CD14-positive monocyte (primary cell): ENCODE data around the gene BLCAP. TPM values are rescaled to one million over a fixed set of nuclear protein-coding genes. Genes with fewer than 3 reads are reported as not detected.

Source experiments
- DNase-seq, 3 donors: peaks; one replicate each; pipeline ENCODE4 v3.0.0-alpha.2; 2011 to 2022
- H2AFZ ChIP-seq: 2 replicates; pipeline ENCODE4 v1.6.0; 2012; ENCODE audit warnings: mild to moderate bottlenecking, low read depth, low read length, inconsistent platforms; ENCODE audit not compliant: insufficient read depth, poor library complexity, severe bottlenecking
- H3K27ac ChIP-seq, 2 donors: 1 replicate in 1 of 2; 2 replicates in 1 of 2; pipeline ENCODE4 v1.5.1; 2012 to 2013; ENCODE audit warnings: low read length in 2 of 2, control low read depth in 1 of 2, inconsistent platforms in 1 of 2, low read depth in 1 of 2, mild to moderate bottlenecking in 1 of 2
- H3K27me3 ChIP-seq, 2 donors: one replicate each; pipeline versions ENCODE4 v1.6.0 to v1.6.1; 2011 to 2013; ENCODE audit warnings: low read length in 2 of 2; ENCODE audit not compliant: control insufficient read depth in 2 of 2, insufficient read depth in 2 of 2
- H3K36me3 ChIP-seq, 2 donors: replicated peaks in 1 of 2; 1 replicate in 1 of 2; 2 replicates in 1 of 2; pipeline versions ENCODE4 v1.5.1 to v1.6.1; 2012 to 2013; ENCODE audit warnings: low read length in 2 of 2, control low read depth in 1 of 2, inconsistent platforms in 1 of 2, mild to moderate bottlenecking in 1 of 2; ENCODE audit not compliant: insufficient read depth in 2 of 2, control insufficient read depth in 1 of 2
- H3K4me1 ChIP-seq, 2 donors: 1 replicate in 1 of 2; 2 replicates in 1 of 2; pipeline versions ENCODE4 v1.5.1 to v1.6.1; 2012 to 2013; ENCODE audit warnings: low read length in 2 of 2, control low read depth in 1 of 2, inconsistent platforms in 1 of 2, mild to moderate bottlenecking in 1 of 2, moderate library complexity in 1 of 2; ENCODE audit not compliant: insufficient read depth in 2 of 2, control insufficient read depth in 1 of 2
- H3K4me2 ChIP-seq: replicated peaks from 2 replicates; pipeline ENCODE3; 2012; ENCODE audit warnings: low read length, moderate library complexity, mild to moderate bottlenecking; ENCODE audit not compliant: poor library complexity, severe bottlenecking; ENCODE audit errors: extremely low read depth
- H3K4me3 ChIP-seq, 3 experiments: fragments of 200-600 bp in 1 of 3; sonication (generic) in 1 of 3; replicated peaks in 1 of 3; 1 replicate in 2 of 3; 2 replicates in 1 of 3; pipeline ENCODE4 v1.5.1; 2011 to 2013; ENCODE audit warnings: low read length in 3 of 3, mild to moderate bottlenecking in 3 of 3, control low read depth in 2 of 3, low read depth in 2 of 3, inconsistent platforms in 1 of 3, moderate library complexity in 1 of 3
- H3K79me2 ChIP-seq: 2 replicates; pipeline ENCODE4 v1.6.0; 2012; ENCODE audit warnings: mild to moderate bottlenecking, control low read depth, inconsistent platforms, low read length, moderate library complexity; ENCODE audit not compliant: insufficient read depth
- H3K9ac ChIP-seq: 2 replicates; pipeline ENCODE4 v1.6.0; 2017; ENCODE audit warnings: low read length, mild to moderate bottlenecking; ENCODE audit not compliant: insufficient read depth, poor library complexity, severe bottlenecking
- H3K9me3 ChIP-seq, 2 donors: replicated peaks in 1 of 2; 1 replicate in 1 of 2; 2 replicates in 1 of 2; pipeline versions ENCODE4 v1.5.1 to v1.6.1; 2012 to 2013; ENCODE audit warnings: low read length in 2 of 2, control low read depth in 1 of 2; ENCODE audit not compliant: control insufficient read depth in 1 of 2, insufficient read depth in 1 of 2
- H4K20me1 ChIP-seq: 2 replicates; pipeline ENCODE4 v1.6.0; 2012; ENCODE audit warnings: mild to moderate bottlenecking, low read length, control low read depth, moderate library complexity; ENCODE audit not compliant: insufficient read depth
- H3K27ac Mint-ChIP-seq, 7 donors: one replicate each; pipeline ENCODE4 v1.8.0; 2020; ENCODE audit warnings: mild to moderate bottlenecking in 7 of 7, mixed read lengths in 7 of 7, moderate library complexity in 6 of 7, inconsistent platforms in 2 of 7
- H3K27me3 Mint-ChIP-seq, 3 donors: one replicate each; pipeline ENCODE4 v1.8.0; 2021 to 2022; ENCODE audit warnings: low read depth in 3 of 3, mild to moderate bottlenecking in 3 of 3, mixed read lengths in 3 of 3, moderate library complexity in 3 of 3, inconsistent platforms in 1 of 3
- H3K36me3 Mint-ChIP-seq, 2 donors: one replicate each; pipeline ENCODE4 v1.8.0; 2020; ENCODE audit warnings: mixed read lengths in 2 of 2, inconsistent platforms in 1 of 2, mild to moderate bottlenecking in 1 of 2
- H3K4me1 Mint-ChIP-seq: one replicate; pipeline ENCODE4 v1.8.0; 2020; ENCODE audit warnings: mild to moderate bottlenecking, mixed read lengths
- H3K4me3 Mint-ChIP-seq, 2 donors: one replicate each; pipeline ENCODE4 v1.8.0; 2020; ENCODE audit warnings: mild to moderate bottlenecking in 2 of 2, mixed read lengths in 2 of 2, moderate library complexity in 1 of 2
- H3K9me3 Mint-ChIP-seq, 7 donors: one replicate each; pipeline ENCODE4 v1.8.0; 2020 to 2022; ENCODE audit warnings: mixed read lengths in 7 of 7, mild to moderate bottlenecking in 6 of 7, moderate library complexity in 6 of 7, inconsistent platforms in 2 of 7
- WGBS: methylation state at CpG from one replicate; pipeline ENCODE4 v1.1.5; 2013; ENCODE audit warnings: missing lambda C conversion rate; ENCODE audit not compliant: insufficient coverage; 5-methylcytosine and 5-hydroxymethylcytosine counted together
- intact Hi-C, 2 donors: fragments of 100-400 bp; cut with micrococcal nuclease; formaldehyde crosslinking; loops; one replicate each; pipeline versions ENCODE4 v1.15.0 to v1.15.1; 2023
- polyA plus RNA-seq, 3 donors: library from polyadenylated mRNA; depleted of rRNA in 1 of 3; unstranded in 2 of 3; stranded (reverse) in 1 of 3; fragments of 300-500 nt in 2 of 3; fragments of >200 nt in 1 of 3; fragmentation: Illumina TruSeq in 2 of 3; gene quantifications; 1 replicate in 2 of 3; 2 replicates in 1 of 3; pipeline ENCODE4 v1.2.3, GENCODE V29; 2012 to 2021
- TF ChIP-seq, protein P1 (sequence below): fragments of 200-600 bp; IDR thresholded peaks from one replicate; pipeline ENCODE4 v1.8.0; 2022; ENCODE audit warnings: antibody characterized with exemption, mild to moderate bottlenecking

BLCAP gene
- polyA plus RNA-seq, 3 donors = 45.3 to 54.5 (median 53.3) TPM

DNA sequence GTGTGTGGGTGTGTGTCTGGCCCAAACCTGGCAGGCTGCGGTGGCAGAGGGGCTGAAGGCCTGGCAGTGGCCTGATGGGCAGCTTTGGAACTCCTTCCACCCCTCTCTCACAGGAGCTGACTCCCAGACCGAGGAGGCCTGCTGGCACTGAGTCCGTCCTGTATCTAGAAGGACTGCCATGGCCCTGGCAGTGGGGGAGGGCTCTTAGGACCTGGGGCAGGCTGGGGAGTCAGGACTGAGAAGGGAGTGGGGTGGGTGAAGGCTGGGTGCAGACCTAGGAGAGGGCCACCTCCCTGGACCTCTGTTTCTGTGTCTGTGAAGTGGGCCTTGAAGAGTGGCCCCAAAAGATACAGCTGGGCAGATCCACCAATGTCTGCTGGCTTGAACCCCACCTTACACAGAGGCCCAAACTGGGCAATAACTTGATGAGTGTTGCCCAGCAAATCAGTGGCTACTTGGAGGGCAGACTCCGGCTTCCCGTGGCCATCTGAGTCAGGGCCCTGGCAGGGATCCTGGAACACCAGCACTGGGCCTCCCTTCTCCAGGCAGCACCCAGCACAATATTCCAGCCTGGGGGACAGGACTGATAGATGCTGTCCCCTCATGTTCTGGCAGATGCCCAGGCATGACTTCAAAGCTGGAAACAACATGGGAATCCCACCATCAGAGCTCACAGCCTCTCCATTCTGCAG lies 46.7 kb upstream of the BLCAP start:
- H3K9me3 ChIP-seq = no peaks in the 10 kb centered on the region
- TF ChIP-seq, protein P1, sequence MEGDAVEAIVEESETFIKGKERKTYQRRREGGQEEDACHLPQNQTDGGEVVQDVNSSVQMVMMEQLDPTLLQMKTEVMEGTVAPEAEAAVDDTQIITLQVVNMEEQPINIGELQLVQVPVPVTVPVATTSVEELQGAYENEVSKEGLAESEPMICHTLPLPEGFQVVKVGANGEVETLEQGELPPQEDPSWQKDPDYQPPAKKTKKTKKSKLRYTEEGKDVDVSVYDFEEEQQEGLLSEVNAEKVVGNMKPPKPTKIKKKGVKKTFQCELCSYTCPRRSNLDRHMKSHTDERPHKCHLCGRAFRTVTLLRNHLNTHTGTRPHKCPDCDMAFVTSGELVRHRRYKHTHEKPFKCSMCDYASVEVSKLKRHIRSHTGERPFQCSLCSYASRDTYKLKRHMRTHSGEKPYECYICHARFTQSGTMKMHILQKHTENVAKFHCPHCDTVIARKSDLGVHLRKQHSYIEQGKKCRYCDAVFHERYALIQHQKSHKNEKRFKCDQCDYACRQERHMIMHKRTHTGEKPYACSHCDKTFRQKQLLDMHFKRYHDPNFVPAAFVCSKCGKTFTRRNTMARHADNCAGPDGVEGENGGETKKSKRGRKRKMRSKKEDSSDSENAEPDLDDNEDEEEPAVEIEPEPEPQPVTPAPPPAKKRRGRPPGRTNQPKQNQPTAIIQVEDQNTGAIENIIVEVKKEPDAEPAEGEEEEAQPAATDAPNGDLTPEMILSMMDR = no peak
- H3K36me3 ChIP-seq = no peaks in the 10 kb centered on the region
- 98% methylated on average over 4 of the region's 5 CpGs for WGBS
- H3K27me3 ChIP-seq = no peaks in the 10 kb centered on the region
- no peaks in the 10 kb centered on the region for H3K36me3 Mint-ChIP-seq
- peaks cover 0 to 2% (median 0%) of the 10 kb centered on the region in 7 donors for H3K9me3 Mint-ChIP-seq
- no peak overlapping the region for H3K4me3 Mint-ChIP-seq
- intact Hi-C loops = no loop called here
- peaks cover 9% of the 10 kb centered on the region for H3K4me1 Mint-ChIP-seq
- H3K27ac ChIP-seq = no peak overlapping the region
- H3K27me3 Mint-ChIP-seq = peaks cover 9 to 24% (median 17%) of the 10 kb centered on the region in 3 donors
- H3K79me2 ChIP-seq = no peaks in the 10 kb centered on the region
- H3K27ac Mint-ChIP-seq = no peak overlapping the region
- H3K9ac ChIP-seq = no peak overlapping the region
- H4K20me1 ChIP-seq = no peaks in the 10 kb centered on the region
- no peak for DNase-seq
- H2AFZ ChIP-seq = no peak overlapping the region
- no peak overlapping the region for H3K4me3 ChIP-seq
- no peak overlapping the region for H3K4me2 ChIP-seq
- no peaks in the 10 kb centered on the region for H3K4me1 ChIP-seq

DNA sequence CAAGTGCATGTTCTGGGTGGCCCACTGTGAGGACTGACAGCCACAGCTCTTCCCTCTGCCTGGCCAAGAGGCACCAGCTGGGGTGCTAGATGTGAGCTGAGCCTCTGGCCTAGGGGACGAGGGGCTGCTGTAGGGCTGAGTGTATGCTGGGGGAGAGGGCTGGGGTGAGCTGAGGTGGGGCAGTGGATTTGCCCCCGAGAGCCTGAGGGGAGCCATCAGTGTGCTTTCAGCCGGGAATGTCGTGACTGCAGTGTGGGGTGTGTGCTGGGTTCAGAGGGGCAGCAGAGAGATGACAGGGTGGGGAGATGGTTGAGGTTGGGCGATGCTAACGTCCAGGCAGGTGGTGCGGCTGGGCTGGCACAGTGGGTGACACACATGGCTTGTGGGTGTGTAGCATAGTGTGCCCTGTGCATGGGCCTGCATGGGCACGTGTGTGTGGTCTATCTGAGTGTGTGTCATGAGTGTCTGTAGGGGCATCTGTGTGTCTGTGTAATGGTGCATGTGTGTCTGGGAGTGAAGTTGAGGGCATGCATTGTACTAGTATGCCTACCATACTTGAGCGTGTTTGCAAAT lies 46.0 kb upstream of the BLCAP start:
- Histone ChIP-seq H2AFZ (no peak overlapping the region), H3K79me2 (no peaks in the 10 kb centered on the region), H3K36me3 (no peaks in the 10 kb centered on the region), H3K9me3 (no peaks in the 10 kb centered on the region), H3K4me2 (no peak overlapping the region), H3K4me1 (no peaks in the 10 kb centered on the region), H3K4me3 (no peak overlapping the region), H4K20me1 (no peaks in the 10 kb centered on the region), H3K27me3 (no peaks in the 10 kb centered on the region), H3K27ac (no peak overlapping the region), H3K9ac (no peak overlapping the region)
- H3K4me3 Mint-ChIP-seq = no peak overlapping the region
- no peaks in the 10 kb centered on the region for H3K36me3 Mint-ChIP-seq
- peaks cover 9 to 26% (median 16%) of the 10 kb centered on the region in 3 donors for H3K27me3 Mint-ChIP-seq
- TF ChIP-seq, protein P1 = no peak
- no peak for DNase-seq
- peaks cover 0 to 5% (median 0%) of the 10 kb centered on the region in 7 donors for H3K9me3 Mint-ChIP-seq
- no peak overlapping the region for H3K27ac Mint-ChIP-seq
- intact Hi-C loops = no loop called here
- 83% methylated on average over 8 of the region's 9 CpGs for WGBS
- H3K4me1 Mint-ChIP-seq = peaks cover 9% of the 10 kb centered on the region
